Left lung (tissue), 10 donors: ENCODE data around the gene ERBIN. TPM values are rescaled to one million over a fixed set of nuclear protein-coding genes. Genes with fewer than 3 reads are reported as not detected.

Source experiments
- ATAC-seq: fragments of 200-7000 bp; cut with Tn5 transposase; one replicate; pipeline ENCODE4 v1.9.1; 2020; ENCODE audit warnings: moderate library complexity
- DNase-seq, 4 donors: peaks; one replicate each; pipeline ENCODE4 v3.0.0-alpha.2; 2013 to 2020
- H3K27ac ChIP-seq, 2 donors: fragments of 200-600 bp; sonication (generic) in 1 of 2; one replicate each; pipeline versions ENCODE4 v1.5.0 to v1.8.0; 2020 to 2021
- H3K27me3 ChIP-seq, 2 donors: fragments of 200-600 bp; sonication (generic) in 1 of 2; one replicate each; pipeline versions ENCODE4 v1.5.0 to v1.8.0; 2020 to 2021
- H3K36me3 ChIP-seq, 2 donors: fragments of 200-600 bp; sonication (generic) in 1 of 2; one replicate each; pipeline versions ENCODE4 v1.5.0 to v1.8.0; 2020 to 2021
- H3K4me1 ChIP-seq, 2 donors: fragments of 200-600 bp; one replicate each; pipeline ENCODE4 v1.8.0; 2021
- H3K4me3 ChIP-seq, 2 donors: fragments of 200-600 bp; sonication (generic) in 1 of 2; one replicate each; pipeline versions ENCODE4 v1.5.0 to v1.8.0; 2020 to 2021; ENCODE audit warnings: mild to moderate bottlenecking in 1 of 2
- H3K9me3 ChIP-seq, 2 donors: fragments of 200-600 bp; sonication (generic) in 1 of 2; one replicate each; pipeline versions ENCODE4 v1.5.0 to v1.8.0; 2020 to 2021
- CTCF ChIP-seq, 2 donors: fragments of 200-600 bp; sonication (generic) in 1 of 2; IDR thresholded peaks; one replicate each; pipeline versions ENCODE4 v1.5.0 to v1.8.0; 2021; ENCODE audit warnings: antibody characterized with exemption in 2 of 2
- intact Hi-C, 2 donors: fragments of 100-400 bp; cut with DNase I; formaldehyde crosslinking; loops; one replicate each; pipeline versions ENCODE4 v1.11.2 to v1.14.2; 2022
- polyA plus RNA-seq, 6 donors: library from polyadenylated mRNA; unstranded; fragments of 120-200 nt; gene quantifications; one replicate each; pipeline ENCODE4 v1.2.1, GENCODE V29; 2013; ENCODE audit not compliant: insufficient read length in 6 of 6
- total RNA-seq, 2 donors: library from RNA; stranded (reverse); fragmentation: NEBNext Ultra II Directional; extraction: Animal tissue kit (Norgen Biotek cat#: 25700); gene quantifications; one replicate each; pipeline ENCODE4 v1.2.1, GENCODE V29; 2021
- donor health status: DM: no; HTN: yes; CAD: no.
- donor health status: DM: no; HTN: no; CAD: no.

Gene ERBIN
- total and polyA plus RNA-seq, 8 donors, result 72.8 to 87.2 (median 79.3) TPM

- TF ChIP-seq CTCF (IDR thresholded peaks at IDR 0.05), result no peak
- H3K36me3 ChIP-seq, result no peaks in the 10 kb centered on the region
- intact Hi-C loops, result no loop called here
- H3K9me3 ChIP-seq, result no peaks in the 10 kb centered on the region
- H3K4me3 ChIP-seq, result no peak overlapping the region
- H3K27ac ChIP-seq, result no peak overlapping the region
- no peaks in the 10 kb centered on the region for H3K27me3 ChIP-seq
- DNase-seq (no peak), ATAC-seq (no peak)
- H3K4me1 ChIP-seq, result peaks cover 6 to 72% of the 10 kb centered on the region in 2 donors
Measured at GRCh38 chr5:65932676-65933075, 6.3 kb downstream of the ERBIN start.

- ATAC-seq, result no peak
- intact Hi-C loops, result no loop called here
- Histone ChIP-seq H3K4me1 (peaks cover 6 to 70% of the 10 kb centered on the region in 2 donors), H3K27ac (no peak overlapping the region), H3K36me3 (no peaks in the 10 kb centered on the region), H3K27me3 (no peaks in the 10 kb centered on the region), H3K9me3 (no peaks in the 10 kb centered on the region), H3K4me3 (no peak overlapping the region)
- DNase-seq, result no peak
- TF ChIP-seq CTCF (IDR thresholded peaks at IDR 0.05), result no peak
Measured at GRCh38 chr5:65933295-65933694, 6.9 kb downstream of the ERBIN start.

- H3K36me3 ChIP-seq, result no peaks in the 10 kb centered on the region
- DNase-seq (no peak), ATAC-seq (no peak)
- H3K27ac ChIP-seq, result no peak overlapping the region
- H3K4me1 ChIP-seq, result peaks cover 0 to 22% of the 10 kb centered on the region in 2 donors
- TF ChIP-seq CTCF (IDR thresholded peaks at IDR 0.05), result no peak
- intact Hi-C loops, result no loop called here
- no peaks in the 10 kb centered on the region for H3K27me3 ChIP-seq
- no peak overlapping the region for H3K4me3 ChIP-seq
- no peaks in the 10 kb centered on the region for H3K9me3 ChIP-seq
Measured at GRCh38 chr5:65938256-65938655, 11.9 kb downstream of the ERBIN start.

GRCh38 chr5:65943771-65944170 is 17.4 kb downstream of the ERBIN start:
- H3K27ac ChIP-seq, result no peak overlapping the region
- no peaks in the 10 kb centered on the region for H3K4me1 ChIP-seq
- TF ChIP-seq CTCF (IDR thresholded peaks at IDR 0.05), result no peak
- H3K27me3 ChIP-seq, result no peaks in the 10 kb centered on the region
- no peak overlapping the region for H3K4me3 ChIP-seq
- no peaks in the 10 kb centered on the region for H3K9me3 ChIP-seq
- intact Hi-C loops, result no loop called here
- DNase-seq (no peak), ATAC-seq (no peak)
- H3K36me3 ChIP-seq, result no peaks in the 10 kb centered on the region

- TF ChIP-seq CTCF (IDR thresholded peaks at IDR 0.05), result no peak
- no peak for DNase-seq
- ATAC-seq, result no peak
- intact Hi-C loops, result no loop called here
- Histone ChIP-seq H3K36me3 (no peaks in the 10 kb centered on the region), H3K27me3 (no peaks in the 10 kb centered on the region), H3K9me3 (no peaks in the 10 kb centered on the region), H3K4me1 (no peaks in the 10 kb centered on the region), H3K27ac (no peak overlapping the region), H3K4me3 (no peak overlapping the region)
Measured at GRCh38 chr5:65946198-65946745, 19.9 kb downstream of the ERBIN start.
